HCT116 (cell line): ENCODE results near the gene TAS1R1. TPM values are rescaled to one million over a fixed set of nuclear protein-coding genes. Genes with fewer than 3 reads are reported as not detected.

ENCODE experiments used
- ATAC-seq: fragments of 200-7000 bp; cut with Tn5 transposase; 2 replicates; pipeline ENCODE4 v1.9.1; 2020; ENCODE audit warnings: mild to moderate bottlenecking, moderate library complexity
- BruUV-seq: library from RNA; stranded (reverse); fragments of 400-500 nt; replicated peaks from 2 replicates; lab custom pipeline; 2021; lab: Mats Ljungman, UMichigan
- CTCF ChIA-PET: fragments of 300-600 bp; sonication (Branson Sonifier 250); formaldehyde crosslinking; loops from one replicate; lab custom pipeline; 2021; ENCODE audit warnings: antibody characterized with exemption; lab: Charles Lee
- POLR2A ChIA-PET: fragments of 300-600, 350-600 bp; sonication (Branson Sonifier 250); formaldehyde crosslinking; loops from one replicate; lab custom pipeline; 2021; ENCODE audit warnings: antibody characterized with exemption; lab: Charles Lee
- RAD21 ChIA-PET, 2 experiments: fragments of 300-600 bp; sonication (Branson Sonifier 250); formaldehyde crosslinking; loops; one replicate each; lab custom pipeline; 2023; ENCODE audit warnings: low total read pairs in 2 of 2; ENCODE audit not compliant: uncharacterized antibody in 2 of 2, unreplicated experiment in 2 of 2, low non-redundant PET in 1 of 2; lab: Charles Lee
- DNase-seq: peaks from one replicate; pipeline ENCODE4 v3.0.0-alpha.2; 2010; ENCODE audit warnings: low read depth, low spot score
- H2AFZ ChIP-seq: fragments of 200-600 bp; shearing (Covaris generic), sonication (generic); 2 replicates; pipeline ENCODE4 v1.6.1; 2017; ENCODE audit warnings: low read depth, mixed run types, mixed read lengths, antibody characterized with exemption, low read length; ENCODE audit not compliant: poor library complexity, severe bottlenecking
- H3K27ac ChIP-seq: 2 replicates; pipeline ENCODE4 v1.5.1; 2012; ENCODE audit warnings: low read depth, low read length
- H3K27me3 ChIP-seq: fragments of 200-600 bp; sonication (generic); 2 replicates; pipeline ENCODE4 v1.6.1; 2016; ENCODE audit warnings: mixed run types, low read length, mixed read lengths; ENCODE audit not compliant: insufficient read depth
- H3K36me3 ChIP-seq, 2 experiments: fragments of 200-500 bp in 1 of 2; fragments of 200-600 bp in 1 of 2; sonication (Bioruptor generic) in 1 of 2; sonication (generic) in 1 of 2; 2 replicates each; pipeline versions ENCODE4 v1.5.1 to v1.6.1; 2014 to 2016; ENCODE audit warnings: low read length in 2 of 2, inconsistent platforms in 1 of 2, mixed read lengths in 1 of 2, mixed run types in 1 of 2; ENCODE audit not compliant: insufficient read depth in 2 of 2, control insufficient read depth in 1 of 2
- H3K4me1 ChIP-seq, 2 experiments: fragments of 200-600 bp in 1 of 2; sonication (generic) in 1 of 2; 2 replicates each; pipeline versions ENCODE4 v1.5.1 to v1.6.1; 2012 to 2017; ENCODE audit warnings: low read length in 2 of 2, inconsistent platforms in 1 of 2, mild to moderate bottlenecking in 1 of 2, mixed read lengths in 1 of 2, mixed run types in 1 of 2, moderate library complexity in 1 of 2; ENCODE audit not compliant: insufficient read depth in 2 of 2, control insufficient read depth in 1 of 2
- H3K4me2 ChIP-seq: fragments of 200-600 bp; sonication (generic); 2 replicates; pipeline ENCODE4 v1.6.1; 2017; ENCODE audit warnings: mixed run types, low read length, mixed read lengths
- H3K4me3 ChIP-seq, 2 experiments: fragments of 200-600 bp in 1 of 2; sonication (generic) in 1 of 2; replicated peaks in 1 of 2; 2 replicates each; pipeline ENCODE4 v1.5.1; 2011 to 2016; ENCODE audit warnings: low read length in 2 of 2, control low read depth in 1 of 2, low read depth in 1 of 2, mild to moderate bottlenecking in 1 of 2, mixed read lengths in 1 of 2, mixed run types in 1 of 2
- H3K79me2 ChIP-seq: fragments of 200-600 bp; sonication (generic); 2 replicates; pipeline ENCODE4 v1.6.1; 2017; ENCODE audit warnings: mild to moderate bottlenecking, mixed run types, low read length, moderate library complexity, mixed read lengths; ENCODE audit not compliant: insufficient read depth
- H3K9ac ChIP-seq: fragments of 200-600 bp; sonication (generic); 2 replicates; pipeline ENCODE4 v1.6.1; 2016; ENCODE audit warnings: low read length, mixed read lengths
- H3K9me2 ChIP-seq: fragments of 200-600 bp; sonication (generic), shearing (Covaris generic); 2 replicates; pipeline ENCODE4 v1.6.1; 2017; ENCODE audit warnings: mixed run types, mild to moderate bottlenecking, moderate library complexity; ENCODE audit not compliant: insufficient read depth
- H3K9me3 ChIP-seq, 2 experiments: fragments of 200-500 bp in 1 of 2; fragments of 200-600 bp in 1 of 2; sonication (Bioruptor generic) in 1 of 2; sonication (generic) in 1 of 2; 2 replicates each; pipeline ENCODE4 v1.6.1; 2014 to 2017; ENCODE audit warnings: low read length in 2 of 2, mixed read lengths in 2 of 2, inconsistent platforms in 1 of 2, low read depth in 1 of 2, mild to moderate bottlenecking in 1 of 2, mixed run types in 1 of 2, moderate library complexity in 1 of 2; ENCODE audit not compliant: control insufficient read depth in 1 of 2, insufficient read depth in 1 of 2
- H4K20me1 ChIP-seq: fragments of 200-600 bp; sonication (generic), shearing (Covaris generic); 2 replicates; pipeline ENCODE4 v1.6.1; 2017; ENCODE audit warnings: mixed run types, mild to moderate bottlenecking, moderate library complexity; ENCODE audit not compliant: insufficient read depth
- CEBPB ChIP-seq: IDR thresholded peaks from 2 replicates; pipeline ENCODE4 v1.6.1; 2012; ENCODE audit warnings: low read depth
- EZH2 ChIP-seq: fragments of 200-600 bp; sonication (generic); IDR thresholded peaks from 2 replicates; pipeline ENCODE4 v1.6.1; 2017; ENCODE audit warnings: antibody characterized with exemption, mixed run types
- MAX ChIP-seq: IDR thresholded peaks from 2 replicates; pipeline ENCODE4 v1.6.1; 2012
- RAD21 ChIP-seq: IDR thresholded peaks from 2 replicates; pipeline ENCODE4 v1.6.1; 2012; ENCODE audit warnings: low read depth, mild to moderate bottlenecking
- SIN3A ChIP-seq: IDR thresholded peaks from 2 replicates; pipeline ENCODE4 v1.6.1; 2012; ENCODE audit warnings: low read depth
- SP1 ChIP-seq: IDR thresholded peaks from 2 replicates; pipeline ENCODE4 v1.6.1; 2012; ENCODE audit warnings: low read depth
- TCF7L2 ChIP-seq: IDR thresholded peaks from 2 replicates; pipeline ENCODE4 v1.7.0; 2011; ENCODE audit warnings: borderline replicate concordance, inconsistent platforms; ENCODE audit not compliant: insufficient read depth, insufficient read length; ENCODE audit errors: extremely low read depth
- ZFX ChIP-seq: fragments of 450-650 bp; IDR thresholded peaks from 2 replicates; pipeline ENCODE4 v1.6.1; 2017
- ZNF274 ChIP-seq: fragments of 200-500 bp; sonication (Bioruptor generic); IDR thresholded peaks from 2 replicates; pipeline ENCODE4 v1.6.1; 2014; ENCODE audit warnings: mild to moderate bottlenecking, low read depth, low read length, inconsistent platforms
- intact Hi-C: fragments of 100-400 bp; cut with micrococcal nuclease; formaldehyde crosslinking; loops from 2 replicates; pipeline ENCODE4 v1.10.0; 2022
- total RNA-seq: library from RNA; stranded (reverse); gene quantifications from one replicate; pipeline ENCODE4 v1.2.1, GENCODE V29; 2021; ENCODE audit not compliant: unreplicated experiment
- TF ChIP-seq, protein P1 (sequence below), 3 experiments: fragments of 200-600 bp in 1 of 3; sonication (generic) in 1 of 3; IDR thresholded peaks in 2 of 3; conservative IDR thresholded peaks in 1 of 3; 2 replicates each; pipeline ENCODE4 v1.5.1; 2012 to 2017; ENCODE audit warnings: low read depth in 2 of 3, low read length in 2 of 3, antibody characterized with exemption in 1 of 3, borderline replicate concordance in 1 of 3, control low read depth in 1 of 3, mild to moderate bottlenecking in 1 of 3, mixed read lengths in 1 of 3, mixed run types in 1 of 3, moderate library complexity in 1 of 3; ENCODE audit not compliant: insufficient read depth in 1 of 3
- TF ChIP-seq, protein P2 (sequence below): IDR thresholded peaks from 2 replicates; pipeline ENCODE4 v1.6.1; 2012

The TAS1R1 gene
- total RNA-seq, 1 experiment from 2014 or later: not detected

GRCh38 chr1:6597777-6598131 is 42.6 kb downstream of the TAS1R1 start:
- intact Hi-C loops: no loop called here
- Histone ChIP-seq H2AFZ (no peak overlapping the region), H3K4me3 (no peak overlapping the region), H3K4me1 (peaks cover 8 to 14% of the 10 kb centered on the region in 2 experiments), H3K27me3 (no peaks in the 10 kb centered on the region), H3K4me2 (no peak overlapping the region), H3K9me3 (no peaks in the 10 kb centered on the region), H3K36me3 (peaks cover 22 to 66% of the 10 kb centered on the region in 2 experiments; a peak in 3 of 4 replicates), H3K9me2 (no peaks in the 10 kb centered on the region), H4K20me1 (peaks cover 14% of the 10 kb centered on the region; the same call in 1 of the 2 replicates), H3K9ac (no peak overlapping the region), H3K27ac (no peak overlapping the region), H3K79me2 (peaks cover 94% of the 10 kb centered on the region)
- ATAC-seq (no peak), DNase-seq (no peak)
- no peak for TF ChIP-seq RAD21
- TF ChIP-seq CEBPB: no peak
- TF ChIP-seq MAX: no peak
- TF ChIP-seq ZNF274: no peak
- TF ChIP-seq TCF7L2: no peak
- no peak for TF ChIP-seq ZFX
- TF ChIP-seq EZH2: no peak
- TF ChIP-seq, protein P1, sequence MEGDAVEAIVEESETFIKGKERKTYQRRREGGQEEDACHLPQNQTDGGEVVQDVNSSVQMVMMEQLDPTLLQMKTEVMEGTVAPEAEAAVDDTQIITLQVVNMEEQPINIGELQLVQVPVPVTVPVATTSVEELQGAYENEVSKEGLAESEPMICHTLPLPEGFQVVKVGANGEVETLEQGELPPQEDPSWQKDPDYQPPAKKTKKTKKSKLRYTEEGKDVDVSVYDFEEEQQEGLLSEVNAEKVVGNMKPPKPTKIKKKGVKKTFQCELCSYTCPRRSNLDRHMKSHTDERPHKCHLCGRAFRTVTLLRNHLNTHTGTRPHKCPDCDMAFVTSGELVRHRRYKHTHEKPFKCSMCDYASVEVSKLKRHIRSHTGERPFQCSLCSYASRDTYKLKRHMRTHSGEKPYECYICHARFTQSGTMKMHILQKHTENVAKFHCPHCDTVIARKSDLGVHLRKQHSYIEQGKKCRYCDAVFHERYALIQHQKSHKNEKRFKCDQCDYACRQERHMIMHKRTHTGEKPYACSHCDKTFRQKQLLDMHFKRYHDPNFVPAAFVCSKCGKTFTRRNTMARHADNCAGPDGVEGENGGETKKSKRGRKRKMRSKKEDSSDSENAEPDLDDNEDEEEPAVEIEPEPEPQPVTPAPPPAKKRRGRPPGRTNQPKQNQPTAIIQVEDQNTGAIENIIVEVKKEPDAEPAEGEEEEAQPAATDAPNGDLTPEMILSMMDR (IDR thresholded peaks at IDR 0.05 in 2 of 3, conservative IDR thresholded peaks at IDR 0.05 in 1 of 3; ENCODE audit: borderline replicate concordance in 1 of 3, insufficient read depth in 1 of 3, low read depth in 2 of 3, low read length in 2 of 3): no peak
- no peak for TF ChIP-seq SIN3A
- TF ChIP-seq, protein P2, sequence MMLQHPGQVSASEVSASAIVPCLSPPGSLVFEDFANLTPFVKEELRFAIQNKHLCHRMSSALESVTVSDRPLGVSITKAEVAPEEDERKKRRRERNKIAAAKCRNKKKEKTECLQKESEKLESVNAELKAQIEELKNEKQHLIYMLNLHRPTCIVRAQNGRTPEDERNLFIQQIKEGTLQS: no peak
- no peak for TF ChIP-seq SP1
- RAD21 ChIA-PET: no interaction called here
- no TSS peak for BruUV-seq
- POLR2A ChIA-PET: interaction anchor here (0.6 kb wide), 1 partner anchor 18 kb away, joined by 3 read pairs; the partner anchor contains the start of gene ZBTB48
- CTCF ChIA-PET: no interaction called here
